GM18909 (cell line): ENCODE results near the gene URI1.
A peak's percentile ranks its signal among the peaks of the same experiment; 100 is the strongest.
"Not testable (repeated sequence)": the region's sequence is repeated elsewhere in the genome, so short reads cannot be mapped to it uniquely, and the experiment has no call there.

Source experiments
- ATAC-seq: cut with Tn5 transposase; IDR thresholded peaks from one replicate; pipeline ENCODE4 v1.9.1; 2021; ENCODE audit warnings: mild to moderate bottlenecking; ENCODE audit not compliant: unreplicated experiment, poor library complexity

The URI1 gene

DNA sequence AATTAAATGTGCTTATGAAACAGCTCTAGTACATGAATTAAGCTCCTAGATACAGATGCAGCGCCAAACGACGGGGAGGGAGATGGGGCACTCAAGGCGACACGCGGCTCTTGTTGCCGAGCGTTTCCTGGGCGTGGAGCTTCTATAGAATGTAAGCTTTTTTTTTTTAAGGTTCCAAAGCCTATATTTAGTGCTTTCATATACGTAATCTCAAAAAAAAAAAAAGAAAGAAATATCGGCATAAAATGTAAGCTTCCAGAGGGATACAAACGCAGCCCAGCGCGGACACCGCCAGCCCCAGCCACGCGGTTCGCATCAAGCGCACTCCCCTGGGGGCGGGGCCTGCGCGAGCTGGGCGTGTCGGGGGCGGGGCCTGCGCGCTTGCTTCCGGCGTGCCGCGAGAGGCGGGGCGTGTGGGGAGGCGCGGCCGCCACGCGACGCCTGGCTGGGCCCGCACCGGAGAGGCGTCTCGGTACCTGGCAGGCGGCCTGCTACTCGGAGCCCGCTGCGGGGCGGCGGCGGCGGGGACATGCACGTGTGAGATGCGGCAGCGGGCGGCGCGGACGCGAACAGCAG is at the start of gene URI1:
Gene URI1 (plus strand): TSS at position 412 of the 576 bp plus-strand sequence. CDS start 309 bp downstream, outside the sequence.
- ATAC-seq: peak; percentile 90

GRCh38 chr19:29893606-29894284 is 48.3 kb upstream of the URI1 start:
- no peak for ATAC-seq

GRCh38 chr19:29896802-29897201 is 45.2 kb upstream of the URI1 start:
- ATAC-seq: no peak

DNA sequence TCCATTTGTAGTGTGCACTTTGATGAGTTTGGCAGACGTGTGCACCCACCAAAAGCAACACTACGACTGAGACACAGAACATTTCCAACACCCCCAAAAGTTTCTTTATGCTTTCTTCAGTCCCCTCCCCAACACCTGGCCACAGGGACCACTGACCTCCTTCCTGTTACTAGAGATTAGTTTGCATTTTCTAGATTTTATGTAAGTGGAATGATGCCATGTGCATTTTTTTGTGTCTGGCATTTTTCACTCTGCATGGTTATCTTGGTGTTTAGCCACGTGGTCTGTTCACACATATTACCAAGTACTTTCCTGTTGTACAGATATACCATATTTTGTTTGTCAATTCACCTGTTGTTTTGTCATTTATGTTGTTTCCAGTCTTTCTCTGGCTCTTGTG is 44.6 kb upstream of the URI1 start:
- ATAC-seq: no peak

GRCh38 chr19:29904017-29904416 is 38.0 kb upstream of the URI1 start:
- ATAC-seq: no peak

GRCh38 chr19:29908963-29909944 is 32.8 kb upstream of the URI1 start:
- no peak for ATAC-seq

GRCh38 chr19:29914933-29915332 is 27.1 kb upstream of the URI1 start:
- ATAC-seq: no peak

GRCh38 chr19:29915832-29916231 is 26.2 kb upstream of the URI1 start:
- not testable (repeated sequence) for ATAC-seq

- no peak for ATAC-seq
These were observed 24.1 kb upstream of the URI1 start for GRCh38 chr19:29917911-29918310.

DNA sequence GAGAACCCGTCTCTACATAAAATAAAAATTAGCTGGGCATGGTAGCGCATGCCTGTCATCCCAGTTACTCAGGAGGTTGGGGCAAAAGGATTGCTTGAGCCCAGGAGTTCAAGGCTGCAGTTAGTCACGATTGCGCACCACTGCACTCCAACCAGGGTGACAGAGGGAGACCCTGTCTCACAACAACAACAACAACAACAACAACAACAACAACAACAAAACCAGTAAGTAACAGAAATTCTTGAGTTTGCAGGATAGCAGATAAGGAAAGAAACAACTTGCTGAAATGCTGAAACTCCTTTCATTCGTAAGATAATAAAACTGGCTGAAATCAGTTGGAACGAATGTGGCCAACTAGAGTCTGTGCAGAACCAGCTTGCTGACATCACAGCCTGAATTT is 23.1 kb upstream of the URI1 start:
- no peak for ATAC-seq

- no peak for ATAC-seq
These were observed 19.1 kb upstream of the URI1 start for GRCh38 chr19:29922972-29923371.

GRCh38 chr19:29923653-29924052 is 18.4 kb upstream of the URI1 start:
- ATAC-seq: no peak

- ATAC-seq: no peak
These were observed 16.0 kb upstream of the URI1 start for GRCh38 chr19:29926031-29926430.

- ATAC-seq: no peak
These were observed 15.2 kb upstream of the URI1 start for GRCh38 chr19:29926801-29927200.

GRCh38 chr19:29927944-29928625 is 14.0 kb upstream of the URI1 start:
- peak; percentile 77 for ATAC-seq

- ATAC-seq: peak; percentile 78
These were observed 13.2 kb upstream of the URI1 start for GRCh38 chr19:29928831-29929230.

DNA sequence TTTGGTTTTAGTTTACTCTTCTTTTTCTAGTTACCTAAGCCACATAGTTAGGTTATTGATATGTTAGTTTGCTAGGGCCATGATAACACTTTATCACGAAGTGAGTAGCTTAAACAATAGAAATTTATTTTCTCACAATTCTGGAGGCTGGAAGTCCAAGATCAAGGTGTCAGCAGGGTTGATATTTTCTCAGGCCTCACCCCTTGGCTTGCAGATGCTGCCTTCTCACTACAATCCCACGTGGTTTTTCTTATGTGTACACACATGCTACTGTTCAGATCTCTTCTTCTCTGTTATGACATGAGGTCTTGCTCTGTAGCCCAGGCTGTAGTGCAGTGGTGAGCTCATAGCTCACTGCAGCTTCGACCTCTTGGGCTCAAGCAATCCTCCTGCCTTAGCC is 7.8 kb upstream of the URI1 start:
- ATAC-seq: no peak

GRCh38 chr19:29934781-29935180 is 7.3 kb upstream of the URI1 start:
- no peak for ATAC-seq

- ATAC-seq: no peak
These were observed 5.6 kb upstream of the URI1 start for GRCh38 chr19:29936409-29936808.

- no peak for ATAC-seq
These were observed 2.4 kb upstream of the URI1 start for GRCh38 chr19:29939628-29940027.
